ENCODE data around the gene NPW.

NPW gene

GRCh38 chr16:2037115-2037514 lies 17.5 kb downstream of the NPW start:
- DNase-seq = no peak

- DNase-seq = peak; percentile 85
Measured at GRCh38 chr16:2037647-2038381, 18.2 kb downstream of the NPW start.

GRCh38 chr16:2038382-2039231 lies 19.0 kb downstream of the NPW start:
- peak; percentile 65 for DNase-seq

GRCh38 chr16:2039274-2040031 lies 19.9 kb downstream of the NPW start:
- peak; percentile 99 for DNase-seq

- DNase-seq = no peak
Measured at GRCh38 chr16:2040041-2040786, 20.6 kb downstream of the NPW start.

- DNase-seq = no peak
Measured at GRCh38 chr16:2040787-2041522, 21.4 kb downstream of the NPW start.

GRCh38 chr16:2042171-2042985 lies 22.8 kb downstream of the NPW start:
- peak; percentile 57 for DNase-seq

- no peak for DNase-seq
Measured at GRCh38 chr16:2042986-2043666, 23.5 kb downstream of the NPW start.

- DNase-seq = no peak
Measured at GRCh38 chr16:2043667-2044451, 24.3 kb downstream of the NPW start.

- no peak for DNase-seq
Measured at GRCh38 chr16:2044541-2044940, 25.0 kb downstream of the NPW start.

GRCh38 chr16:2045965-2046892 lies 26.6 kb downstream of the NPW start:
- no peak for DNase-seq

GRCh38 chr16:2046893-2047329 lies 27.3 kb downstream of the NPW start:
- no peak for DNase-seq

GRCh38 chr16:2047330-2048115 lies 27.9 kb downstream of the NPW start, which contains the start of the genes NTHL1 and TSC2:
TSS of gene NTHL1 (minus strand) at chr16:2047834. CDS start at chr16:2047823, 11 bp downstream.
TSS of gene TSC2 (plus strand) at chr16:2047985. CDS start at chr16:2048616, 631 bp downstream.
- DNase-seq = peak; percentile 96

GRCh38 chr16:2048116-2048543 lies 28.5 kb downstream of the NPW start:
- DNase-seq = no peak

GRCh38 chr16:2053211-2053610 lies 33.6 kb downstream of the NPW start:
- DNase-seq = no peak

- no peak for DNase-seq
Measured at GRCh38 chr16:2053897-2054296, 34.3 kb downstream of the NPW start.

Measured in fibroblast of skin of scalp (primary cell).